LNCAP (cell line): Measurements from ENCODE around the gene SRBD1.

Experiments
- TF ChIP-seq, protein P1 (sequence below): fragments of 450-650 bp; IDR thresholded peaks from 2 replicates; pipeline ENCODE4 v1.5.1; 2017; ENCODE audit warnings: mild to moderate bottlenecking

Gene SRBD1

DNA sequence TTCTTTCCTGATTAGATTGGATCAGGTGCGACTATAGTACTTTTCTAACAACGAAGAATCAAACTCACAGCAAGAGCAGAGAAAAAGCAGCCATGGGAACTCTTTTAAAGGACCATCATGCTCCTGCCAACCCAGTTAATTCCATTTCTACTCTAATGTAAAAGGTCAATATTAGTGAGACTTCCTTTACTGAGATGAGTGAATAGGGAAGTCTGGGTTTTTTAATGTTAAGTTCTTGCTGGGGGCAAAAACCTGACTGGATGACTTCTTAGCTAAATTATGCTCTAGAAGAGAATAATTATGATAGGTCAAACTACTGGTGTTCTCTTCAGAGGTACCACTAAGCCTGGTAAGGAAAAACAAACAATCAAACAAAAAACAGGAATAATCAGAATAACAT, 8.4 kb downstream of the SRBD1 start:
- TF ChIP-seq, protein P1, sequence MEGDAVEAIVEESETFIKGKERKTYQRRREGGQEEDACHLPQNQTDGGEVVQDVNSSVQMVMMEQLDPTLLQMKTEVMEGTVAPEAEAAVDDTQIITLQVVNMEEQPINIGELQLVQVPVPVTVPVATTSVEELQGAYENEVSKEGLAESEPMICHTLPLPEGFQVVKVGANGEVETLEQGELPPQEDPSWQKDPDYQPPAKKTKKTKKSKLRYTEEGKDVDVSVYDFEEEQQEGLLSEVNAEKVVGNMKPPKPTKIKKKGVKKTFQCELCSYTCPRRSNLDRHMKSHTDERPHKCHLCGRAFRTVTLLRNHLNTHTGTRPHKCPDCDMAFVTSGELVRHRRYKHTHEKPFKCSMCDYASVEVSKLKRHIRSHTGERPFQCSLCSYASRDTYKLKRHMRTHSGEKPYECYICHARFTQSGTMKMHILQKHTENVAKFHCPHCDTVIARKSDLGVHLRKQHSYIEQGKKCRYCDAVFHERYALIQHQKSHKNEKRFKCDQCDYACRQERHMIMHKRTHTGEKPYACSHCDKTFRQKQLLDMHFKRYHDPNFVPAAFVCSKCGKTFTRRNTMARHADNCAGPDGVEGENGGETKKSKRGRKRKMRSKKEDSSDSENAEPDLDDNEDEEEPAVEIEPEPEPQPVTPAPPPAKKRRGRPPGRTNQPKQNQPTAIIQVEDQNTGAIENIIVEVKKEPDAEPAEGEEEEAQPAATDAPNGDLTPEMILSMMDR, result no peak

DNA sequence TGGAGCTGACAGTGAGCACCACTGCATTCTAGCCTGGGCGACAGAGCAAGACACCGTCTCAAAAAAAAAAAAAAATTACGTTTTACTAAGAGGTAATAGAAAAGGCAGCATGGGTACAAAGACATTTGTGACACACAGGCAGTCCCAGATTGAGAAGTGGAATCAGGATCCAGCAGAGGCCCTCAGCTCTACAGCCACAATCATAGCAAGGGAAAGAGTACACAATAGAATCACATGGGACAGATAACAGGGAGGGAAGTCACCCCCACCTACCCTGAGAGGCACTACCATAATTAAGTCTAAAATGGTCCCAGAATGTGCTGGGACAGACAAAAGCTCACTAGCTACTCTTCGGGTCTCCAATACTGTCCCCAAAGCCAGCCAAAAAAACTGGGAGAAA, 12.5 kb downstream of the SRBD1 start:
- TF ChIP-seq, protein P1, result no peak

DNA sequence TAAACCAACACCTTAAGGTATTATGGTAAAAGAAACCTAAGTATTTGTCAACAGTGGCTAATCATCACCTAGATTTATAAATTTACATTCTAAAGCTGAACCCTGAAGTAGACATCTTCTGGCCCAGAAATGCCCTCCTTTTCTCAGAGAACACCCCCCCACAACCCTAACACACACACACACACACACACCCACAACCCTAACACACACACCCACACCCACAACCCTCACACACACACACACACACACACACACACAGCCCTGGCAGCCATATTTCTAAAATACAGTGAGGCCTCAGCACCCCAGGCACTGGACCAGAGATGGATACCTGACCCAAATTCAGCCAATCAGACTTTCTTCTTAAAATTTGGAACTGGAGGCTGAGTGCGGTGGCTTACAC, 14.3 kb downstream of the SRBD1 start:
- TF ChIP-seq, protein P1, result no peak

DNA sequence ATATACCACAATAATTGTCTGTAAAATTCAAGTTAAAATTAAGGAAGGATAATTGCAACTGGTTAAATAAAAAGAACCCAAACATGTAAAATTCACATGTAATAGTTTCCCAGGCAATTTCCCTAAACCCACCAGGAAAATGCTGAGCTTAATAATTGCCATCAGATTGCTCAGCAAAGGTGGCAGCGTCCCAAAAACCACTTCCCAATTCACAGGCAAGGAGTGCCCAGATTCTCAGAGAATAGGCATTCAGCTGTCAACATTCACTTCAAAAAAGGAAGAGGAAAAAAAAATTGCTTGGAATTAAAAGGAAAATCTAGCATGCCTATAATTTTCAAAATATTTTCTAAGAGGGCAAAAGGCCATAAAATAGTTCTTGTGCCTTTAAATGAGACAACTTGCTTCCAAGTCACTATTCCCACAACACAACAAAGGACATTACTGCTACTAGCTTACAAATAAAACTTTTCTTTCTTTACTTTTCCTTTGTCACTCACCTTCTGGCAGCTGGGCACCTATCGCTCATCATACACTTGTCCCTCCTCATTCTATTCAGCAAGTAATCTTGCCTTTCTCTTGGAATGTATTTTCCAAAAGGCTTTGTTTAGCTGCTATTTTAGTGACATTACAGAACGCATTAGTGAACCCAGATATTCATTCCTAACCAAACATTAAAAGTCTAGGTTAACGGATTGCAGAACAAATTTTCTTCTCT, 15.2 kb downstream of the SRBD1 start:
- TF ChIP-seq, protein P1, result no peak

DNA sequence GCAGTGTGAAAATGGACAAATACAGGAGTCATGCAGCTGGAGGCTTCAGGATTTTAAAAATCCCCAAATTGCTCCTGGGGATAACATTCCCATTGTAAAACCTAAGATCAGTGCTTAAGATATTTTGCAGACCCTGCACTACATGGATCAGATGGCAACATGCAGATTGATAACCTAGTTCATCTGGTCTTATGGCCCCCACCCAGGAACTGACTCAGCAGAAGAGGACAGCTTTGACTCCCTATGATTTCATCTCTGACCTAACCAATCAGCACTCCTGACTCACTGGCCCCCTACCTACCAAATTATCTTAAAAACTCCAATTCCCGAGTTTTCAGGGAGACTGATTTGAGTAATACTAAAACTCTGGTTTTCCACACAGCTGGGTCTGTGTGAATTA, 20.0 kb downstream of the SRBD1 start:
- TF ChIP-seq, protein P1, result no peak

DNA sequence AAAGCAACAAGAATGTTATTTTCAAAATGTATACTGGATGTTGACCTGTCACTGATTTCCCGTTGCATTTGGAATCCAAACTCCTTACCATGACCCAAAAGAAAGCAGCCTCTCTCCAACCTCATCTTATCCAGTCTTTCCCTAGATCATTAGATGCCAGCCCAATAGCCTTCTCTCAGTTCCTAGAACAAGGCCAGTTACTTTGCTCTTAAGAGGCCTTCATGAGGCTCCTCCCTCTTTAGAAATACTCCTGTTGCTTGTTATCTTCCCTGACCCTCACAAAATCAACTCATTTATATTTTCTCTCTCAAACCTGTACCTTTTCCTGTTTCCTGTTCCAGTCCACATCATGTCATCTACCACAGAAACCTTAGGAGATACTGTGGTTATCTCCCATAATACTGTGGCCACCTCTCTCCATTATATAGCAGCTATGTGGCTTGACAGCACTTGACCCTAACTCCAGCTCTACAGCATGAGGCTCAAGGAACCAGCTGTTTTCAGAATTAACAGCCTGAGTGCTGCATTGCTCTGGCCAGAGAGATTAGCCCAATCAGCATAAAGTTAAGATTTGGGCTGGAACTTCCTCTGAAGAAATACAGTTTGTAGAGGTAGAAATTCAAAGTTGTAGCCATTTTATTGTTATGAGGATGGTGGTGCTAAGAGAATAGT, 22.8 kb downstream of the SRBD1 start:
- TF ChIP-seq, protein P1, result no peak

DNA sequence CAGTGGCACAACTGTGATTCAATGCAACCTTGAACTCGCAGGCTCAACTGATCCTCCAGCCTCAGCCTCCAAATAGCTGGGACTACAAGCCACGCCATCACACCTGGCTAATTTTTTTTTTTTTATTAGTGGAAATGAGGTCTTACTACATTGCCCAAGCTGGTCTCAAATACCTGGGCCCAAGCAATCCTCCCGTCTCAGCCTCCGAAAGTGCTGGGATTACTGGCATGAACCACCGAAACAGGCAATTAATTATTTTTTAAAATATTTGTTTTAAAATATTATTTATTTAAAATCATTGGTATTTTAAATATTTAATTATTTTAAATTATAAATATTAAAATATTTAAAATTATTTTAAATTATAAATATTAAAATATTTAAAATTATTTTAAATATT, 24.5 kb downstream of the SRBD1 start:
- TF ChIP-seq, protein P1, result no peak
